Thyroid gland (tissue), 4 donors: ENCODE data around the gene TP73. TPM values are rescaled to one million over a fixed set of nuclear protein-coding genes. Genes with fewer than 3 reads are reported as not detected.

Experiments
- DNase-seq, 2 donors: peaks; one replicate each; pipeline ENCODE4 v3.0.0-alpha.2; 2019
- H3K27ac ChIP-seq, 3 donors: fragments of 200-600 bp; sonication (generic); 1 replicate in 2 of 3; 2 replicates in 1 of 3; pipeline ENCODE4 v1.5.1; 2016 to 2019; ENCODE audit warnings: mild to moderate bottlenecking in 1 of 3, moderate library complexity in 1 of 3
- H3K27me3 ChIP-seq: fragments of 200-600 bp; sonication (generic); one replicate; pipeline ENCODE4 v1.5.1; 2019
- H3K36me3 ChIP-seq, 2 donors: fragments of 200-600 bp; sonication (generic); one replicate each; pipeline ENCODE4 v1.5.1; 2016 to 2019
- H3K4me1 ChIP-seq, 2 donors: fragments of 200-600 bp; sonication (generic); one replicate each; pipeline ENCODE4 v1.5.1; 2017 to 2019
- H3K4me3 ChIP-seq, 3 donors: fragments of 200-600 bp; sonication (generic); replicated peaks in 1 of 3; 1 replicate in 2 of 3; 2 replicates in 1 of 3; pipeline ENCODE4 v1.5.1; 2016; ENCODE audit warnings: mild to moderate bottlenecking in 1 of 3
- H3K9me3 ChIP-seq: fragments of 200-600 bp; sonication (generic); one replicate; pipeline ENCODE4 v1.5.1; 2017
- CTCF ChIP-seq, 6 experiments: fragments of 200-600 bp in 3 of 6; fragments of 450-650 bp in 3 of 6; sonication (generic) in 3 of 6; IDR thresholded peaks; one replicate each; pipeline ENCODE4 v1.5.1; 2016 to 2019; ENCODE audit warnings: antibody characterized with exemption in 6 of 6, mild to moderate bottlenecking in 2 of 6, inconsistent platforms in 1 of 6, moderate library complexity in 1 of 6
- POLR2A ChIP-seq, 2 donors: fragments of 450-650 bp; IDR thresholded peaks; one replicate each; pipeline ENCODE4 v1.6.1; 2017; ENCODE audit warnings: antibody characterized with exemption in 2 of 2, mild to moderate bottlenecking in 2 of 2, moderate library complexity in 1 of 2
- WGBS, 2 donors: methylation state at CpG; one replicate each; pipeline ENCODE4 v1.1.5; 2017; 5-methylcytosine and 5-hydroxymethylcytosine counted together
- intact Hi-C: fragments of 100-400 bp; cut with DNase I; formaldehyde crosslinking; loops from one replicate; pipeline ENCODE4 v1.15.1; 2023
- total RNA-seq, 4 donors: library from RNA; depleted of rRNA; stranded (reverse); fragments of >200 nt; gene quantifications; one replicate each; pipeline ENCODE4 v1.2.3, GENCODE V29; 2016

Gene TP73
- total RNA-seq, 4 donors from 2014 or later, result 0.33 to 0.49 TPM; not detected in 2

GRCh38 chr1:3735688-3736087 is 83.4 kb downstream of the TP73 start:
- Histone ChIP-seq H3K9me3 (no peaks in the 10 kb centered on the region), H3K36me3 (peaks cover 7 to 14% of the 10 kb centered on the region in 2 donors), H3K27me3 (no peaks in the 10 kb centered on the region), H3K4me3 (no peak overlapping the region), H3K4me1 (peaks cover 18 to 31% of the 10 kb centered on the region in 2 donors), H3K27ac (peak overlapping the region; percentile 80 to 93 (median 87))
- TF ChIP-seq POLR2A (IDR thresholded peaks at IDR 0.05) (no peak), CTCF (IDR thresholded peaks at IDR 0.05) (no peak)
- DNase-seq, result peak; percentile 35 to 45
- intact Hi-C loops, result no loop called here
- WGBS, 2 donors, result 60 to 64% methylated on average over 10 to 13 of the region's 13 CpGs

GRCh38 chr1:3736131-3736561 is 83.8 kb downstream of the TP73 start:
- Histone ChIP-seq H3K27ac (peak overlapping the region; percentile 80 to 93 (median 87)), H3K9me3 (no peaks in the 10 kb centered on the region), H3K27me3 (no peaks in the 10 kb centered on the region), H3K4me3 (no peak overlapping the region), H3K4me1 (peaks cover 18 to 30% of the 10 kb centered on the region in 2 donors), H3K36me3 (peaks cover 8 to 14% of the 10 kb centered on the region in 2 donors)
- intact Hi-C loops, result no loop called here
- TF ChIP-seq CTCF (IDR thresholded peaks at IDR 0.05) (no peak), POLR2A (IDR thresholded peaks at IDR 0.05) (no peak)
- 31 to 41% methylated on average over 10 to 13 of the region's 13 CpGs for WGBS, 2 donors
- DNase-seq, result peak; percentile 73 to 75

GRCh38 chr1:3736708-3737107 is 84.4 kb downstream of the TP73 start:
- no peaks in the 10 kb centered on the region for H3K27me3 ChIP-seq
- H3K36me3 ChIP-seq, result peaks cover 13 to 16% of the 10 kb centered on the region in 2 donors
- intact Hi-C loops, result no loop called here
- TF ChIP-seq POLR2A (IDR thresholded peaks at IDR 0.05) (no peak), CTCF (IDR thresholded peaks at IDR 0.05) (no peak)
- peak; percentile 56 to 58 for DNase-seq
- 49 to 51% methylated on average over 14 of the region's 14 CpGs for WGBS, 2 donors
- H3K9me3 ChIP-seq, result no peaks in the 10 kb centered on the region
- no peak overlapping the region for H3K4me3 ChIP-seq
- peaks cover 18 to 27% of the 10 kb centered on the region in 2 donors for H3K4me1 ChIP-seq
- H3K27ac ChIP-seq, result peak overlapping the region; percentile 80 to 93 (median 87)

GRCh38 chr1:3738943-3739342 is 86.6 kb downstream of the TP73 start:
- intact Hi-C loops, result no loop called here
- DNase-seq, result no peak
- H3K36me3 ChIP-seq, result peaks cover 20 to 29% of the 10 kb centered on the region in 2 donors

More at GRCh38 chr1:3738943-3739342, 86.6 kb downstream of the TP73 start:
- Histone ChIP-seq H3K4me3 (no peak overlapping the region), H3K4me1 (peaks cover 18 to 27% of the 10 kb centered on the region in 2 donors), H3K27me3 (no peaks in the 10 kb centered on the region), H3K9me3 (no peaks in the 10 kb centered on the region), H3K27ac (no peak overlapping the region)
- TF ChIP-seq POLR2A (IDR thresholded peaks at IDR 0.05) (no peak), CTCF (IDR thresholded peaks at IDR 0.05) (no peak)
- WGBS, 2 donors, result 94 to 97% methylated on average over 11 to 12 of the region's 12 CpGs
